ENCODE measurements around the gene UQCC2.

UQCC2 gene

DNA sequence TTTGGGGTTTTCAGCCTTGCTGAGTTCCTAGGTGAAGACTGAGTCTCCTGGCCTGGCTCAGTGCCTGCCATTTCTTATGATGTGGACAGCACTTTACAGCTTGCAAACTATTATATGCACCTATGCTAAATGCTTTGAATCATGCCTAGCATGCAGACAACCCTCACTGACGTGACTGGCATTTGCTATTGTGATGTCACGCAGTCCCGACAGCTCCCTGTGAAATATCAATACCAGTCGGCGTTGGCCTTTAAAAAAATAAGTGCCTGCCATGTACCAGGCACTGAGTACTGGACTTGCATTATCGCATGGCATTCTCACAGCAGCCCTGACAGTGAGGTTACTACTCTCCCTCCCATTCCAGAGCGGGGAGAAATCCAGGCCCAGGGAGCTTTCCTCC lies 35.5 kb downstream of the UQCC2 start:
- Histone ChIP-seq H3K4me3 (ENCODE audit: low read depth in 1 of 2, low read length in 2 of 2) (no peak overlapping the region), H3K27ac (ENCODE audit: low read depth, low read length) (no peak overlapping the region), H3K27me3 (ENCODE audit: control insufficient read depth in 1 of 2, insufficient read depth in 2 of 2, low read length in 2 of 2) (no peaks in the 10 kb centered on the region), H3K36me3 (ENCODE audit: insufficient read depth, low read length) (no peaks in the 10 kb centered on the region), H3K9me3 (ENCODE audit: low read length) (no peaks in the 10 kb centered on the region), H3K4me1 (ENCODE audit: insufficient read depth, low read length) (no peaks in the 10 kb centered on the region), H3K9ac (ENCODE audit: low read length) (no peak overlapping the region)

DNA sequence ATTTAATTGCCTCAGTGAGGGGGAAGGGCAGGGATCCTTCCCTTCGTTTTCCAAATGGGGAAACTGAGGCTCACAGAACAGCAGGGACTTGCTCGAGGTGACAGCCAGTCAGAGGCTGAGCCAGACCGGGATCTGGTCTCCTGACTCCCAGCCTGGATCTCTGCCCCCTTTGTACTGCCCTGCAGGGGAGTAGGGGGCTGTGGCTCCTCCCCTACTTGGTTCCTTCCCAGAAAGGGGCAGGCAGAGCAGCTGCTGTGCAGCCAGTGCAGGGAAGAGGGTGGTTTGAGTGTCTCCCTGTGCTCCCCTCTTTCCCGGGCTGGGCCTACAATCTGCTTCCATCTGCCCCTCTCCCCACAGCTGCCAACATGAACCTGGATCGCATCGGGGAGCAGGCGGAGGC lies 37.6 kb downstream of the UQCC2 start:
- no peak overlapping the region for H3K4me3 ChIP-seq (ENCODE audit: low read depth in 1 of 2, low read length in 2 of 2)
- H3K36me3 ChIP-seq (ENCODE audit: insufficient read depth, low read length) = no peaks in the 10 kb centered on the region
- no peaks in the 10 kb centered on the region for H3K4me1 ChIP-seq (ENCODE audit: insufficient read depth, low read length)
- no peaks in the 10 kb centered on the region for H3K27me3 ChIP-seq (ENCODE audit: control insufficient read depth in 1 of 2, insufficient read depth in 2 of 2, low read length in 2 of 2)
- no peak overlapping the region for H3K27ac ChIP-seq (ENCODE audit: low read depth, low read length)
- H3K9ac ChIP-seq (ENCODE audit: low read length) = no peak overlapping the region
- H3K9me3 ChIP-seq (ENCODE audit: low read length) = no peaks in the 10 kb centered on the region

DNA sequence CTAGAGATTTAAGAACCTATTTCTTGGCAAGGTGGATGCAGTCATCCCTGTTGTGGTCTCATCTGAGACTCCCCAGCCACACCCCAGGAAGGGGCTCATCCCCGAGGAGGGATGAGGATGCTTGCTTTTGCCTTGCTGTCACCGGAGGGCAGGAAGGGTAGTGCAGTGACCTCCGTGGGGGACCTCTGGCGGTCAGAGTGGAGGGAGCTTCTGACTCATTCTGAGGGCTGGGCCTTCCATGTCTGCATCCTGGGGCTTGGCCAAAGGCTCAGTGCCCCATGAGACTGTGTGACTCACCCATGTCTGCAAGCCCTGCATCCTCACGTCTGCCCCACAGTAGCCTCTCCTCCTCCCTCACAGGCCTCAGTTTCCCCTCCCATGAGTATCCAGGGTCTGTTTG lies 38.7 kb downstream of the UQCC2 start:
- no peaks in the 10 kb centered on the region for H3K4me1 ChIP-seq (ENCODE audit: insufficient read depth, low read length)
- no peak overlapping the region for H3K27ac ChIP-seq (ENCODE audit: low read depth, low read length)
- H3K36me3 ChIP-seq (ENCODE audit: insufficient read depth, low read length) = no peaks in the 10 kb centered on the region
- H3K4me3 ChIP-seq (ENCODE audit: low read depth in 1 of 2, low read length in 2 of 2) = no peak overlapping the region
- no peak overlapping the region for H3K9ac ChIP-seq (ENCODE audit: low read length)
- H3K27me3 ChIP-seq (ENCODE audit: control insufficient read depth in 1 of 2, insufficient read depth in 2 of 2, low read length in 2 of 2) = no peaks in the 10 kb centered on the region
- no peaks in the 10 kb centered on the region for H3K9me3 ChIP-seq (ENCODE audit: low read length)

DNA sequence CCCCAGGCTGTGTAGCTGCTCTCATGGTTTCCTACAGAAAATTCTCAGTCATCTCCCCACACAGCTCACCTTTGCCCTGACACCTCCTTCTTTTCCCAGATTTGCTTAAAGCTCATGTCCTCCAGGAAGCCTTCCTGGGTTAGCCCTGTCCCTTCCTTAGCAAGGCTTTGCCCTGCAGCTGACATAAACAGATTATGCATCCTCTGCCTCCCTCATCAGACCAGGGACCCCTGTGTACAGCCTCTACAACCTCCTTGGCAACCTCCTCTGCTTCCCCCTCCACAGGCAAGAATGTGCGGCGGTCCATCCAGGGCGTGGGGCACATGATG lies 39.8 kb downstream of the UQCC2 start:
- no peak overlapping the region for H3K4me3 ChIP-seq (ENCODE audit: low read depth in 1 of 2, low read length in 2 of 2)
- H3K9ac ChIP-seq (ENCODE audit: low read length) = no peak overlapping the region
- no peaks in the 10 kb centered on the region for H3K27me3 ChIP-seq (ENCODE audit: control insufficient read depth in 1 of 2, insufficient read depth in 2 of 2, low read length in 2 of 2)
- no peaks in the 10 kb centered on the region for H3K4me1 ChIP-seq (ENCODE audit: insufficient read depth, low read length)
- no peaks in the 10 kb centered on the region for H3K36me3 ChIP-seq (ENCODE audit: insufficient read depth, low read length)
- no peaks in the 10 kb centered on the region for H3K9me3 ChIP-seq (ENCODE audit: low read length)
- no peak overlapping the region for H3K27ac ChIP-seq (ENCODE audit: low read depth, low read length)

DNA sequence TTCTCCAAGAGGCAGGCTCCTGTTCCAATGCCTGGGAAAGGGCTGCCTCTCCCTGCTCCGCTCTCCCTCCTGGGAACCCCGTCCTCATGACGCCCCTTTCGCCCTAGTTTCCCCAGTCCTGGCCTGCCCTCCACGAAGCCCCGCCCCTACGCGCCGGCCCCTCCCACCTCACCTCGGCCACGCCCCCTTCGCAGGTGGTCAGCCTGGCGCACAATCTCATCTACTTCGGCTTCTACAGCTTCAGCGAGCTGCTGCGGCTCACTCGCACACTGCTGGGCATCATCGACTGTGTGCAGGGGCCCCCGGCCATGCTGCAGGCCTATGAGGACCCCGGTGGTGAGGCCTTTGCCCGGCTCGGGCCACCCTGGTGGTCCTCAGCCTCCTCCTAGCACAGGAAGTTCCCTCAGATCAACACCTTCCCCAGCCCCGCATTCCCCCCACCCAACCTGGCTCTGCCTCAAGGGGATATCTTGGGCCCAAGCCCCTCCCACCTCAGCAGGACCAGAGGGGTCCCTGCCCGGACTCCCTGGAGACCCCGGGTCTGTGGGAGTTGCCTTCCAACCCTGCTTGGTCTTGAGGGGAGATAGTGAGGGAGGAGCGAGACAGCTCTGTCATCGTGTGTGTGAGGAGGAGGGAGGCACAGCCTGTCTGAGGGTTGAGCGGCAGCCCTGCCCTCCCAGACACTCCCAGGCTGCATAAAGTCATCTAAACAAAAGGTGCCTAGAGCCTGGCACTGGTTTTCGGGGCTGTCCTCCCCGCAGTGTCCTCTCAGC lies 40.3 kb downstream of the UQCC2 start:
- no peak overlapping the region for H3K4me3 ChIP-seq (ENCODE audit: low read depth in 1 of 2, low read length in 2 of 2)

DNA sequence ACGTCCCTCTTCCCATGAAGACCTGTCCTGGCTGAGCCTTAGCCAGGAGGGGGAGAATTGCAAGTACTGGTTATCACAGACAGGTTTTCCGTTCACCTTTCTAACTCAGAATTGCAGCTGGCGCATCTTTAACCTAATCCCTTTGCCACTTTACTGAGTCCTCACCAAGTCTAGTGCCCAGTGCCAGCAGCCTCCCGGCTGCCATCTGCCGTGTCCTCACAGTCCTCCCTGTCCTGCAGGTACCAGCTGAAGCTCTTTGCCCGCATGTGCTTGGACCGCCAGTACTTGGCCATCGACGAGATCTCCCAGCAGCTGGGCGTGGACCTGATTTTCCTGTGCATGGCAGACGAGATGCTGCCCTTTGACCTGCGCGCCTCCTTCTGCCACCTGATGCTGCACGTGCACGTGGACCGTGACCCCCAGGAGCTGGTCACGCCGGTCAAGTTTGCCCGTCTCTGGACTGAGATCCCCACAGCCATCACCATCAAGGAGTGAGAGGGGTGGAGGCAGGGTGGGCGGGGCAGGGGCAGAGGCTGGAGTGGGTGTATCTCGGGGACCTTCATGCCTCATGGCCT lies 41.3 kb downstream of the UQCC2 start:
- H3K36me3 ChIP-seq (ENCODE audit: insufficient read depth, low read length) = no peaks in the 10 kb centered on the region
- H3K27ac ChIP-seq (ENCODE audit: low read depth, low read length) = no peak overlapping the region
- no peaks in the 10 kb centered on the region for H3K27me3 ChIP-seq (ENCODE audit: control insufficient read depth in 1 of 2, insufficient read depth in 2 of 2, low read length in 2 of 2)

More for the DNA sequence above, 40.3 kb downstream of the UQCC2 start:
- H3K9ac ChIP-seq (ENCODE audit: low read length) = no peak overlapping the region
- no peaks in the 10 kb centered on the region for H3K4me1 ChIP-seq (ENCODE audit: insufficient read depth, low read length)
- H3K9me3 ChIP-seq (ENCODE audit: low read length) = no peaks in the 10 kb centered on the region
- no peaks in the 10 kb centered on the region for H3K27me3 ChIP-seq (ENCODE audit: control insufficient read depth in 1 of 2, insufficient read depth in 2 of 2, low read length in 2 of 2)
- H3K27ac ChIP-seq (ENCODE audit: low read depth, low read length) = no peak overlapping the region
- H3K36me3 ChIP-seq (ENCODE audit: insufficient read depth, low read length) = no peaks in the 10 kb centered on the region

DNA sequence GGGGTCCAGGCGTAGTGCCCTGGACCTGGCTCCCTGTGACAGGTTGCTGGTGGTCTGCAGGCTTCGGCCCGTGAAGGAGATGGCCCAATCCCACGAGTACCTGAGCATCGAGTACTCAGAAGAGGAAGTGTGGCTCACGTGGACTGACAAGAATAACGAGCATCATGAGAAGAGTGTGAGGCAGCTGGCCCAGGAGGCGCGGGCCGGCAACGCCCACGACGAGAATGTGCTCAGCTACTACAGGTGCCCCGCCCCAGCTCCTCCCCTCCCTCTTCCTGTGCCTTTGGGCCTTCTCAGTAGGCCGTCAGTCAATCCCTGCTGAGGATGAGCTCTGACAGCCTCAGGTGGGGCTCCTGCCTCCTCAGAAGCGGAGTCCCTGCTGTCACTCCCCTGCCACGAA lies 42.6 kb downstream of the UQCC2 start:
- Histone ChIP-seq H3K9me3 (ENCODE audit: low read length) (no peaks in the 10 kb centered on the region), H3K4me1 (ENCODE audit: insufficient read depth, low read length) (no peaks in the 10 kb centered on the region), H3K27ac (ENCODE audit: low read depth, low read length) (no peak overlapping the region), H3K36me3 (ENCODE audit: insufficient read depth, low read length) (no peaks in the 10 kb centered on the region), H3K9ac (ENCODE audit: low read length) (no peak overlapping the region), H3K4me3 (ENCODE audit: low read depth in 1 of 2, low read length in 2 of 2) (no peak overlapping the region), H3K27me3 (ENCODE audit: control insufficient read depth in 1 of 2, insufficient read depth in 2 of 2, low read length in 2 of 2) (no peaks in the 10 kb centered on the region)

More for the DNA sequence above, 41.3 kb downstream of the UQCC2 start:
- Histone ChIP-seq H3K9ac (ENCODE audit: low read length) (no peak overlapping the region), H3K9me3 (ENCODE audit: low read length) (no peaks in the 10 kb centered on the region), H3K4me1 (ENCODE audit: insufficient read depth, low read length) (no peaks in the 10 kb centered on the region), H3K4me3 (ENCODE audit: low read depth in 1 of 2, low read length in 2 of 2) (no peak overlapping the region)

DNA sequence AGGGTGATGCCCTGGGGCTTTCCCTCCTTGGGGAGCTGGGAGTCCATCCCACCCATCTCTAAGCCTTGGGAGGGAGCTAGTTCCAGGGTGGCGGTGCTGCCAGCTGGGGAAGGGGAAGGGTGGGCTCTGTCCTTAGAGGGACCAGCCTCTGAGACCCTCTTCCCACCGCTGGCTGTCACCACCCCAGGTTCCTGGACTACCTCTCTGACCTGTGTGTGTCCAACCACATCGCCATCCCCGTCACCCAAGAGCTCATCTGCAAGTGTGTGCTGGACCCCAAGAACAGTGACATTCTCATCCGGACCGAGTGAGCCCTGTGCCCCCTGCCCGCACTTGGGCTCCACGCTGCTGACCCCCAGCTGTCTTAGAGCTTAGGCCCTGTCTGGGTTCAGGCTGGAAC lies 43.2 kb downstream of the UQCC2 start:
- Histone ChIP-seq H3K9me3 (ENCODE audit: low read length) (no peaks in the 10 kb centered on the region), H3K9ac (ENCODE audit: low read length) (no peak overlapping the region), H3K36me3 (ENCODE audit: insufficient read depth, low read length) (no peaks in the 10 kb centered on the region), H3K4me3 (ENCODE audit: low read depth in 1 of 2, low read length in 2 of 2) (no peak overlapping the region), H3K27me3 (ENCODE audit: control insufficient read depth in 1 of 2, insufficient read depth in 2 of 2, low read length in 2 of 2) (no peaks in the 10 kb centered on the region), H3K4me1 (ENCODE audit: insufficient read depth, low read length) (no peaks in the 10 kb centered on the region), H3K27ac (ENCODE audit: low read depth, low read length) (no peak overlapping the region)

DNA sequence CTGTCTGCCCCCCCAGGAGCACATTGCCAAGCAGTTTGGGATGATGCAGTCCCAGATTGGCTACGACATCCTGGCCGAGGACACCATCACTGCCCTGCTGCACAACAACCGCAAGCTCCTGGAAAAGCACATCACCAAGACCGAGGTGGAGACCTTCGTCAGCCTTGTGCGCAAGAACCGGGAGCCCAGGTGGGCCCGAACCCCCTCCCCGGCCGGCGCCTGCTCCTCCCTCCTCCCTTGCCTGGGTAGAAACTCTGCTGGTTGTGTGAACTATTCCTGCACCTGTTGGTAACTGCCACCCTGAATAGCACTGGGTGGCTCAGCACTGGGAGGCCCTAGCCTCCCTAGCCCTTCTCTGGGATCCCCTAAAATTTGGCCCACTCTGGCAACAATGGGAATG lies 43.7 kb downstream of the UQCC2 start:
- H3K4me1 ChIP-seq (ENCODE audit: insufficient read depth, low read length) = no peaks in the 10 kb centered on the region
- no peak overlapping the region for H3K9ac ChIP-seq (ENCODE audit: low read length)
- no peak overlapping the region for H3K4me3 ChIP-seq (ENCODE audit: low read depth in 1 of 2, low read length in 2 of 2)
- no peaks in the 10 kb centered on the region for H3K27me3 ChIP-seq (ENCODE audit: control insufficient read depth in 1 of 2, insufficient read depth in 2 of 2, low read length in 2 of 2)
- H3K27ac ChIP-seq (ENCODE audit: low read depth, low read length) = no peak overlapping the region
- no peaks in the 10 kb centered on the region for H3K9me3 ChIP-seq (ENCODE audit: low read length)
- no peaks in the 10 kb centered on the region for H3K36me3 ChIP-seq (ENCODE audit: insufficient read depth, low read length)

DNA sequence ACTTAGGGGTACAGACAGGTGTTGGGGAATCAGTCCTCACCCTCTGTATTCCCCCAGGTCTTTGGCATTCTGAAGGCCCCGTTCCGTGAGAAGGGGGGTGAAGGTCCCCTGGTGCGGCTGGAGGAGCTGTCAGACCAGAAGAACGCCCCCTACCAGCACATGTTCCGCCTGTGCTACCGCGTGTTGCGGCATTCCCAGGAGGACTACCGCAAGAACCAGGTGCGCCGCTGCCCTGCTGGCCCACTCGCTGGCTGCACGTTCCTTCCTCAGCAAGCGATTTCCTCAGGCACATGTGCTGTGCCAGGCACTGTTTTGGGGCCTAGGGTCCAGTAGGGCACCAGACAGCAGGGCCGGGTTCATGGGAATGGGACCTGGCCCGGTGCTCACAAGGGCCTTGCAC lies 44.4 kb downstream of the UQCC2 start:
- Histone ChIP-seq H3K4me1 (ENCODE audit: insufficient read depth, low read length) (no peaks in the 10 kb centered on the region), H3K27ac (ENCODE audit: low read depth, low read length) (no peak overlapping the region), H3K4me3 (ENCODE audit: low read depth in 1 of 2, low read length in 2 of 2) (no peak overlapping the region), H3K36me3 (ENCODE audit: insufficient read depth, low read length) (no peaks in the 10 kb centered on the region), H3K27me3 (ENCODE audit: control insufficient read depth in 1 of 2, insufficient read depth in 2 of 2, low read length in 2 of 2) (no peaks in the 10 kb centered on the region), H3K9me3 (ENCODE audit: low read length) (no peaks in the 10 kb centered on the region), H3K9ac (ENCODE audit: low read length) (no peak overlapping the region)

DNA sequence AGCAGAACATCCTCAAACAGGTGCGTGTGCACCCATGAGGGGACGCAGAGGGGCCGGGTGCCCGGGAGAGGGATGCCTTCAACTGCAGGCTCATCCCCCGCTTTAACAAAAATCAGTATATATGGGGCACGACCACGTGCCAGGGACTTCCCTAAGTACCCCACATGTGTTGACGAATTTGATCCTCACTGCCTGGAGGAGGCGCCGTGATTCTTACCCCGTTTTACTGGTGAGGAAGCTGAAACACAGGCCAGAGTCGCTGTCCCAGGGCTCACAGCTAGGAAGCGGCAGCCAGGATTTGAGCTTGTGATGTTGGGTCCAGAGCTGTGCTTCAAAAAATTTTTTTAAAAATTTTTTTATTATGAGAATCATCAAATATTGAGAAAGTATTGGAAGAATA lies 45.5 kb downstream of the UQCC2 start:
- H3K9ac ChIP-seq (ENCODE audit: low read length) = no peak overlapping the region
- H3K4me1 ChIP-seq (ENCODE audit: insufficient read depth, low read length) = no peaks in the 10 kb centered on the region
- H3K27ac ChIP-seq (ENCODE audit: low read depth, low read length) = no peak overlapping the region
- H3K4me3 ChIP-seq (ENCODE audit: low read depth in 1 of 2, low read length in 2 of 2) = no peak overlapping the region
- no peaks in the 10 kb centered on the region for H3K27me3 ChIP-seq (ENCODE audit: control insufficient read depth in 1 of 2, insufficient read depth in 2 of 2, low read length in 2 of 2)
- H3K36me3 ChIP-seq (ENCODE audit: insufficient read depth, low read length) = no peaks in the 10 kb centered on the region
- H3K9me3 ChIP-seq (ENCODE audit: low read length) = no peaks in the 10 kb centered on the region

DNA sequence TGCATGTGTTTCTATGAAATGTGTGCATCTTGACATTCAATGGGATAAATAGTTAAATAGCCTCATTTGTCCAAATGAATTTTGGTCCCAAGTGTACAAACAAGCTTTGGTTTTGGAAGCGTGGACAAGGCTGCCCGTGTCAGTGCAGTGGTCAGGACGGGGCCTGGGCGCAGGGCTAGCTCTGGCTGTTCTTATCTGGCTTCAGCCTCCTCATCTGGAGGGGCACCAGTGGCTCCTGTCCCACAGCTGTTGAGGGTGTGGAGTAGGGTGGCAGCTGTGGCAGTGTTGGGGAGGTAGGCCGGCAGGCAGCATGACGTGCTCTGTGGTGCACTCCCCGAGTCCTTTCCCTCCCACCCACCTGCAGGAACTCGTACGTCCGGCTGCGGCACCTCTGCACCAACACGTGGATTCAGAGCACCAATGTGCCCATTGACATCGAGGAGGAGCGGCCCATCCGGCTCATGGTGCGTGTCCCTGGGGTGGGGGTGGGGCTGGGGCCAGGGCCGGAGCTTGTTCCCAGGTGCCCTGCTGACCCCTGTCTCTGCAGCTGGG lies 46.9 kb downstream of the UQCC2 start:
- no peaks in the 10 kb centered on the region for H3K36me3 ChIP-seq (ENCODE audit: insufficient read depth, low read length)
- no peaks in the 10 kb centered on the region for H3K4me1 ChIP-seq (ENCODE audit: insufficient read depth, low read length)
- no peak overlapping the region for H3K9ac ChIP-seq (ENCODE audit: low read length)
- no peaks in the 10 kb centered on the region for H3K27me3 ChIP-seq (ENCODE audit: control insufficient read depth in 1 of 2, insufficient read depth in 2 of 2, low read length in 2 of 2)
- no peak overlapping the region for H3K4me3 ChIP-seq (ENCODE audit: low read depth in 1 of 2, low read length in 2 of 2)
- H3K27ac ChIP-seq (ENCODE audit: low read depth, low read length) = no peak overlapping the region
- H3K9me3 ChIP-seq (ENCODE audit: low read length) = no peaks in the 10 kb centered on the region
